ENCODE results near the gene CIB4.

The CIB4 gene

DNA sequence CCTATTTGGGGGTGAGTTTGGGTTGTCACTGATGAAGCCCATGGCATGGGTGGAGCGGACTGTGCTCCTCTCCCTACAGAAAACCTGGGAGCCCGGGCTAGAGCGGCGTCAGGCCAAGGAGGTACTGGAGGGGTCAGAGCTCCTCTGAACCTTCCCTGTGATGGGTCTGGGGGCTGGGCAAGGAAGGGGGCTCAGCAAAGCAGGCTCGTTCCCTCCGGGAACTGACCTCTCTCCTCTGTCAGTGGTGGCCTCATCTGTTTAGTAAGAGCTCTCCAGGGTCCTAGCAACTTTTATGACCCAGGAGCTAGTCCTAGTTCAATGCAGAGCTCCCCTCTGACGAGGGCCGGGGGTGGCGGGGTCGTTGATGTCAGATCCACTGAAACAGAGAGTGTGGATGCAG is 100.9 kb downstream of the CIB4 start:
- DNase-seq: no peak

GRCh38 chr2:26537826-26538475 is 103.2 kb downstream of the CIB4 start:
- no peak for DNase-seq

DNA sequence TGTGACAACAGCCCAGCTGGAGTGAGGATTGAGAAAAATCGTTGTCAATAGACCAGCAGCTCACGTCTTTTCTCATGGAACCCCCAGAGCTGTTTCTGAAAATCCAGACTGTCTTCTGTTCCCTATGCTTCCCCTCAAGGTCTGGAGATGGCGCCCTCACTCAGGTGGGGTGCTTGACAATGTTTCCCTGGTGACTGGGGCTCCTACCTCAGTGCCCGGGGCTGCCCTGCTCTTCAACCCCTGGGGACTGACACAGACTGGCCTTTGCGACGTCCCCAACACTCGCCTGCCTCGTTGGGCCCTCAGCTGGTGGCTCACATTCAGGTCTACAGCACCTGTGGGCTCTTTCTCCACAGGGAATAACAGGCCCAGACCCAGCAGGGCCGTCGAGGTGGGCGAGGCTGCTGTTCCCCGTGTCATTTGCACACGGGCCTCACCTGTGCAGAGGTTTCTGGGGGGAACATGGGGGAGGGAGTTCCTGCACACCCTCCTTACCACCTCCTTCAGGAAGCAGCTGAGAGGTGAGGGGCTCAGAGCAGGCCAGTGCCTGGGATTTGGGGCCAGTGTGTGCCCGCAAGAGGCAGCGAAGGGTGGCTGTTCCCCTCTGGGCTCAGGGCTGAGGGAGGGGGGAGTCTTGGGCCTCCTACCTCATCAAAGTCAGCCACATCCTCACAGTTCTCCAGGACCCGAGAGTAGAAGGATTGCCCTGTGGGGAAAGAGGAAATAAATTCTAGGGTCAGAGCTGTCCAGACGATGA is 103.9 kb downstream of the CIB4 start:
- DNase-seq: no peak

DNA sequence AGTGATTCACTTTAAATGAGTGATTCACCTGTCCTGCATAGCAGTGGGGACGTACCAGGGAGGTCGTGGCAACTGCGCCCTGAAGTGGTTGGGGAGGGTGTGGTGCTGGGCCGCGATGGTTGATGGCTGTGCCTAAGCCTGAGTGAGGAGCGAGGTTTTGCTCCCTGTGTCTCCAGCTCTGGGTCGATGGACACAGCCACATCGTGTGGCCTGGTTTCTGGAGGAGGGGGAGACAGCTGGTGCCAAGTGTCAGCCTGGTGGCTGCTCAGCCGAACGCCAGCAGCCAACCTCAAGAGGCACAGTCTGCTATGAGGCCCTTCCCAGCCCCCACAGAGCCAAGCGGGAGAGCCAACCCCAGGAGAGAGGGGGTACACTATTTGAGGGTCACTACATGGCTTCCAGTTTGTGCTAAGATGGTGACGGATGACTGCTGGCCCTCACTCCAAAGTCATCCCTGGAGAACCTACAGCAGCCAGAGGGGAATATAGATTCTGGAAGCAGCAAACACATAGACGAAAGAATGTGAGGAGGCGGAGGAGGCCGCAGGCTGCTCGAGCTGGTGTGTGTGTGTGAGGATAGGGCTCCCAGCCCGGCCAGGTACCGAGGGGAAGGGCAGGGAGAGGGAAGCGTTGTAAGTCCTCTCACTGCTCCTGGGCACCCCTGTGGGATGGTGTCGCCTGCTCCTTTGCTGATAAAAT is 104.6 kb downstream of the CIB4 start:
- no peak for DNase-seq

DNA sequence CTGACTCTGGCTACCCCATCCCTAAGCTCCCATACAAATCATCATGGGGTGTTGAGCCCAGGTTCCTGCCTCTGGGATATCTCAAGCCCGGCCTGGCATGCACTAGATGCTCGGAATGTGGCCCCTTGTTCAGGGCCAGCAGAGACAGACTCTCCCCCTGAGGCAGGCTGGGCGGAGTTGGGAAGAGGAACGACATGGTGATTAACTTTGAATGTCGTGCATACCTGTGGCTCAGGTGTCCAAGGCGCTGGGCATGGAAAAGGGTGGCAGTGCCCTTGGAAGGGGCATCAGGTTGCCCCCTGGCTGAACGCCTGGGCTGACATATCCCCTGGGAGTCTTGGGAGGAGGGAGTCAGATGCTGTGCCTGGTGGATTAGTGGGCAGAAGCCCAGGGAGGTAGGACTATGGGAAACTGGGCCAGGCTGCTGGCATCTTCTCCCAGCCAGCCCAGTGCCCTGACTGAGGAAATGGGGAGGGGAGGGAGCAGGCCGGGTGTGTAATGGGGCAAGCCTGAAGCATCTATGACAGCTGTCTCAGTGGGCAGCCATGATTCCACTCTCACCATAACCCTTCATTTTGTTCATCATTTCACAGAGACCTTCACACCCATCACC is 105.4 kb downstream of the CIB4 start:
- DNase-seq: no peak

DNA sequence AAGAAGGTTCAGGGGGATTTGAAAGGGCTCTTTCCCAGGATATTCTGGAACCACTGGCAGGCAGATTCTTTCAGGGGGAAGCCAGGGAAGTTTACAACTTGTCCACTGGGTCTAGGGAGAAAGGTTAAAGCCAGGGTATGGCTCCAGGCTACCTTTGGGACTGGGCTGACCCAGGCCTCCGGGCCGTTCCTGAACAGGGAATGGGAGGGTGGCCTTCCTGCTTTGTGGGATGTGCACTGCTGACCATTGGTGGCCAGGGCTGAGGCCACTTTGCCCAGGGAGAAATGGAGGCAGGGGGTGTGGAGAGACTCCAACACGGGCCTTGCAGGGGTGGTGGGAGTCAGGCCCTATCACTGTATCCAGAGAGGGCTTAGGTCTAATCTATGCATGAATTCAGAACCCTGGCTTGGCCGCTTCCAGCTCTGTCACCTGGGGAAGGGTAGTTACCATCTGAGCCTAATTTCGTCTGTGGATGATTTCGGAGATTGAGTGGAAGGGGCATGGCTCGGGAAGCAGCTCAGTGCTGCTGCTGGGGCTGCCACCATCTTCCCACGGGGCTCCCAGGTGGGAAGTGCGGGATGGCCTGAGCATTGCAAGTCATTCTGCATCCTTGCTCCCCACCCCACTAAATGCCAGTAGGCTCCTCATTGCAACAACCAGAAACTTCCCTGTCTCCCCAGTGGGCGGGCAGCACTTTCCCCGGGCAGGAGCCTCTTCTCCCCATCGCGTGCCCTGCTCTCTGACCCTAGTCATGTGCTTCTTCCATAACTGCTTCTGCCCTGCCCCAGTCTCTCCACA is 106.1 kb downstream of the CIB4 start:
- no peak for DNase-seq

DNA sequence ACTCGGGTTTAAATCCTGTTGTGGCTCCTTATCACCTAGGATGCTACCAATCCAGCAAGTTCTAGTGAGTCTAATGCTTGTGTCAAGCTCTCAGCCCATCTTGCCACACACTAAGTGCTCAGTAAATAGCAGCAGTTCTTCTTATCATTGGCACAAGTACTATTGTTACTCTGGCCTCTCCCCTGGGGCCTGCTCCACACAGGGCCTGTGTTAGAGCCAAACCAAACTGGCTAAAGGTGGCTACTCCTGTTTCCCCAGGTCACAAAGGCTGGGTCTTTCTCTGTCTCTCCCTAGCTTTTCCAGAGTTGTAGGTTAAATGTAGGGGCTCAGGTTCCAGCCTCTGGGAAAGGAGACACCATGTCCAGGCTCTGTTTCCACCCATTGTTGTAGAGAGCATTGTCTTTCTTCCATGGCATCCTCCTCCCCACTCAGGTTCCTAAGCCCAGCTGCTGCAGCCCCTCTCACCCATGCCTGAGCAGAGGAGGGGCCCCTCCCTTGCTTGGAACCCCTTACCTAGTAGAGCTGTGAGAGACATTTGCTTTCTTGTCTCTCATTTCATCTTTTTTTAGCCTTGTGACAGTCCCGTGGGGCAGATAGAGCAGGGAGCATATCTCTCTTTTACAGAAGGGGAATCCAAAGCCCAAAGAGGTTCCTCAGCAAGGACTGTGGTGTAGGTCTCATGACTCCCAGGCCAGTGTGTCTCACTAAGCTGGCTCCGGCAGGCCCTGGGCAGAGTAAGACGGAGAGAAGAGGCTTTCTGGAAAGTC is 106.9 kb downstream of the CIB4 start:
- no peak for DNase-seq

- DNase-seq: no peak
These were observed 107.5 kb downstream of the CIB4 start for GRCh38 chr2:26533661-26534060.

GRCh38 chr2:26532301-26533250 is 108.6 kb downstream of the CIB4 start:
- DNase-seq: no peak
